SK-N-SH treated with all-trans-retinoic acid at 6 μM for 48 hours (cell line): ENCODE results near the gene CDK14.

Experiments used
- ATAC-seq: fragments of 200-7000 bp; cut with Tn5 transposase; 3 replicates; pipeline ENCODE4 v1.9.1; 2020; ENCODE audit warnings: mild to moderate bottlenecking, moderate library complexity
- ARNTL ChIP-seq: fragments of 450-650 bp; formaldehyde crosslinking; IDR thresholded peaks from 2 replicates; pipeline ENCODE4 v1.5.0; 2020; ENCODE audit warnings: low read depth, mild to moderate bottlenecking, moderate library complexity, borderline replicate concordance
- BACH2 ChIP-seq: fragments of 250-450 bp; sonication (Bioruptor Pico); IDR thresholded peaks from 2 replicates; pipeline ENCODE4 v1.9.0; 2021; ENCODE audit warnings: mild to moderate bottlenecking, borderline replicate concordance
- CSDC2 ChIP-seq: fragments of 250-450 bp; sonication (Bioruptor Pico); IDR thresholded peaks from 2 replicates; pipeline ENCODE4 v1.5.0; 2020; ENCODE audit warnings: mild to moderate bottlenecking, moderate library complexity
- ESRRG ChIP-seq: fragments of 250-450 bp; sonication (Bioruptor Pico); IDR thresholded peaks from 2 replicates; pipeline ENCODE4 v1.6.1; 2021; ENCODE audit warnings: mild to moderate bottlenecking
- GLIS3 ChIP-seq: fragments of 250-450 bp; sonication (Bioruptor Pico); IDR thresholded peaks from 2 replicates; pipeline ENCODE4 v1.5.0; 2020; ENCODE audit warnings: mild to moderate bottlenecking, moderate library complexity
- ISL1 ChIP-seq: fragments of 250-450 bp; sonication (Bioruptor Pico); IDR thresholded peaks from 2 replicates; pipeline ENCODE4 v2.1.2; 2022; ENCODE audit warnings: mild to moderate bottlenecking, moderate library complexity
- OSR1 ChIP-seq: fragments of 250-450 bp; sonication (Bioruptor Pico); IDR thresholded peaks from 2 replicates; pipeline ENCODE4 v1.8.0; 2022; ENCODE audit warnings: moderate library complexity, mild to moderate bottlenecking, inconsistent platforms
- PPARA ChIP-seq: fragments of 250-450 bp; sonication (Bioruptor Pico); IDR thresholded peaks from 2 replicates; pipeline ENCODE4 v1.5.0; 2020; ENCODE audit warnings: mild to moderate bottlenecking, borderline replicate concordance
- RARB ChIP-seq: fragments of 250-450 bp; sonication (Bioruptor Pico); IDR thresholded peaks from 2 replicates; pipeline ENCODE4 v1.8.0; 2021; ENCODE audit warnings: mild to moderate bottlenecking, moderate library complexity
- SNAI2 ChIP-seq: fragments of 250-450 bp; sonication (Bioruptor Pico); IDR thresholded peaks from 2 replicates; pipeline ENCODE4 v1.5.0; 2020; ENCODE audit warnings: mild to moderate bottlenecking, moderate library complexity
- ZC3H10 ChIP-seq: fragments of 250-450 bp; sonication (Bioruptor Pico); IDR thresholded peaks from 2 replicates; pipeline ENCODE4 v1.5.1; 2021; ENCODE audit warnings: mild to moderate bottlenecking, moderate library complexity
- ZFP3 ChIP-seq: fragments of 250-450 bp; sonication (Bioruptor Pico); IDR thresholded peaks from 2 replicates; pipeline ENCODE4 v1.5.0; 2020; ENCODE audit warnings: mild to moderate bottlenecking, moderate library complexity
- ZFP30 ChIP-seq: fragments of 450-650 bp; formaldehyde crosslinking; IDR thresholded peaks from 2 replicates; pipeline ENCODE4 v1.5.0; 2022; ENCODE audit warnings: mild to moderate bottlenecking, moderate library complexity
- ZNF565 ChIP-seq: fragments of 450-650 bp; formaldehyde crosslinking; conservative IDR thresholded peaks from 2 replicates; pipeline ENCODE4 v1.5.0; 2020; ENCODE audit warnings: low read depth, mild to moderate bottlenecking, moderate library complexity
- ZNF70 ChIP-seq: fragments of 450-650 bp; formaldehyde crosslinking; IDR thresholded peaks from 2 replicates; pipeline ENCODE4 v1.5.0; 2020; ENCODE audit warnings: mild to moderate bottlenecking, moderate library complexity
- ZNF8 ChIP-seq: fragments of 450-650 bp; formaldehyde crosslinking; IDR thresholded peaks from 2 replicates; pipeline ENCODE4 v1.5.0; 2020; ENCODE audit warnings: mild to moderate bottlenecking, moderate library complexity
- TF ChIP-seq, protein P1 (sequence below): fragments of 250-450 bp; sonication (Bioruptor Pico); IDR thresholded peaks from 2 replicates; pipeline ENCODE4 v1.5.1; 2020; ENCODE audit warnings: low read depth, mild to moderate bottlenecking, moderate library complexity
- TF ChIP-seq, protein P2 (sequence below): fragments of 250-450 bp; sonication (Bioruptor Pico); IDR thresholded peaks from 2 replicates; pipeline ENCODE4 v1.5.0; 2020; ENCODE audit warnings: mild to moderate bottlenecking, moderate library complexity
- TF ChIP-seq, protein P3 (sequence below): fragments of 250-450 bp; sonication (Bioruptor Pico); IDR thresholded peaks from 2 replicates; pipeline ENCODE4 v1.8.0; 2020; ENCODE audit warnings: mild to moderate bottlenecking, moderate library complexity, borderline replicate concordance
- TF ChIP-seq, protein P4 (sequence below): fragments of 250-450 bp; sonication (Bioruptor Pico); IDR thresholded peaks from 2 replicates; pipeline ENCODE4 v1.5.1; 2021; ENCODE audit warnings: mild to moderate bottlenecking, moderate library complexity

The CDK14 gene

DNA sequence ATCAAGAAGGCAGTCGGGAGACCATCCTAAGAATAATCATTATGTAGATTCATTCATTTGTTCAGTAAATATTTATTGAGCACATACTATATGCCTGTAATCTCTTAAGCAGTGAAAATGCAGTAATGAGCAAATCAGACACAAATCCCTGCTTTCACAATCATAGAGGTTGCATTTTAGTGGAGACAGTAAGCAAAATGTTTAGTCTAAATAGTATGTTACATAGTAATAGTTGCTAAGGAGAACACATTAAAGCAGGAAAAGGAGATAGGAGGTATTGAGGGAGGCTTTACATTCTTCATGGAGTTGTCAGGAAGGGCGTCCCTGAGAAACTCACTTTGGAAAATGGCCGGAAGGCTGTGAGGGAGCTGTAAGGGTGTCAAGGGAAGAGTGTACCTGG, 79.9 kb downstream of the CDK14 start:
- ATAC-seq: no peak
- TF ChIP-seq, protein P1, sequence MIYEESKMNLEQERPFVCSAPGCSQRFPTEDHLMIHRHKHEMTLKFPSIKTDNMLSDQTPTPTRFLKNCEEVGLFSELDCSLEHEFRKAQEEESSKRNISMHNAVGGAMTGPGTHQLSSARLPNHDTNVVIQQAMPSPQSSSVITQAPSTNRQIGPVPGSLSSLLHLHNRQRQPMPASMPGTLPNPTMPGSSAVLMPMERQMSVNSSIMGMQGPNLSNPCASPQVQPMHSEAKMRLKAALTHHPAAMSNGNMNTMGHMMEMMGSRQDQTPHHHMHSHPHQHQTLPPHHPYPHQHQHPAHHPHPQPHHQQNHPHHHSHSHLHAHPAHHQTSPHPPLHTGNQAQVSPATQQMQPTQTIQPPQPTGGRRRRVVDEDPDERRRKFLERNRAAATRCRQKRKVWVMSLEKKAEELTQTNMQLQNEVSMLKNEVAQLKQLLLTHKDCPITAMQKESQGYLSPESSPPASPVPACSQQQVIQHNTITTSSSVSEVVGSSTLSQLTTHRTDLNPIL (CRISPR knock-in tag): no peak
- TF ChIP-seq SNAI2 (CRISPR knock-in tag) (no peak), OSR1 (CRISPR knock-in tag) (no peak), CSDC2 (CRISPR knock-in tag) (no peak), ZFP3 (CRISPR knock-in tag) (no peak), ZNF565 (CRISPR knock-in tag) (no peak), ZC3H10 (no peak), BACH2 (CRISPR knock-in tag) (no peak), ISL1 (CRISPR knock-in tag) (no peak), GLIS3 (CRISPR knock-in tag) (no peak), ZNF70 (CRISPR knock-in tag) (no peak)
- TF ChIP-seq, protein P2, sequence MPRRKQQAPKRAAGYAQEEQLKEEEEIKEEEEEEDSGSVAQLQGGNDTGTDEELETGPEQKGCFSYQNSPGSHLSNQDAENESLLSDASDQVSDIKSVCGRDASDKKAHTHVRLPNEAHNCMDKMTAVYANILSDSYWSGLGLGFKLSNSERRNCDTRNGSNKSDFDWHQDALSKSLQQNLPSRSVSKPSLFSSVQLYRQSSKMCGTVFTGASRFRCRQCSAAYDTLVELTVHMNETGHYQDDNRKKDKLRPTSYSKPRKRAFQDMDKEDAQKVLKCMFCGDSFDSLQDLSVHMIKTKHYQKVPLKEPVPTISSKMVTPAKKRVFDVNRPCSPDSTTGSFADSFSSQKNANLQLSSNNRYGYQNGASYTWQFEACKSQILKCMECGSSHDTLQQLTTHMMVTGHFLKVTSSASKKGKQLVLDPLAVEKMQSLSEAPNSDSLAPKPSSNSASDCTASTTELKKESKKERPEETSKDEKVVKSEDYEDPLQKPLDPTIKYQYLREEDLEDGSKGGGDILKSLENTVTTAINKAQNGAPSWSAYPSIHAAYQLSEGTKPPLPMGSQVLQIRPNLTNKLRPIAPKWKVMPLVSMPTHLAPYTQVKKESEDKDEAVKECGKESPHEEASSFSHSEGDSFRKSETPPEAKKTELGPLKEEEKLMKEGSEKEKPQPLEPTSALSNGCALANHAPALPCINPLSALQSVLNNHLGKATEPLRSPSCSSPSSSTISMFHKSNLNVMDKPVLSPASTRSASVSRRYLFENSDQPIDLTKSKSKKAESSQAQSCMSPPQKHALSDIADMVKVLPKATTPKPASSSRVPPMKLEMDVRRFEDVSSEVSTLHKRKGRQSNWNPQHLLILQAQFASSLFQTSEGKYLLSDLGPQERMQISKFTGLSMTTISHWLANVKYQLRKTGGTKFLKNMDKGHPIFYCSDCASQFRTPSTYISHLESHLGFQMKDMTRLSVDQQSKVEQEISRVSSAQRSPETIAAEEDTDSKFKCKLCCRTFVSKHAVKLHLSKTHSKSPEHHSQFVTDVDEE: no peak
- TF ChIP-seq, protein P3, sequence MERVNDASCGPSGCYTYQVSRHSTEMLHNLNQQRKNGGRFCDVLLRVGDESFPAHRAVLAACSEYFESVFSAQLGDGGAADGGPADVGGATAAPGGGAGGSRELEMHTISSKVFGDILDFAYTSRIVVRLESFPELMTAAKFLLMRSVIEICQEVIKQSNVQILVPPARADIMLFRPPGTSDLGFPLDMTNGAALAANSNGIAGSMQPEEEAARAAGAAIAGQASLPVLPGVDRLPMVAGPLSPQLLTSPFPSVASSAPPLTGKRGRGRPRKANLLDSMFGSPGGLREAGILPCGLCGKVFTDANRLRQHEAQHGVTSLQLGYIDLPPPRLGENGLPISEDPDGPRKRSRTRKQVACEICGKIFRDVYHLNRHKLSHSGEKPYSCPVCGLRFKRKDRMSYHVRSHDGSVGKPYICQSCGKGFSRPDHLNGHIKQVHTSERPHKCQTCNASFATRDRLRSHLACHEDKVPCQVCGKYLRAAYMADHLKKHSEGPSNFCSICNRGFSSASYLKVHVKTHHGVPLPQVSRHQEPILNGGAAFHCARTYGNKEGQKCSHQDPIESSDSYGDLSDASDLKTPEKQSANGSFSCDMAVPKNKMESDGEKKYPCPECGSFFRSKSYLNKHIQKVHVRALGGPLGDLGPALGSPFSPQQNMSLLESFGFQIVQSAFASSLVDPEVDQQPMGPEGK (CRISPR knock-in tag): no peak

DNA sequence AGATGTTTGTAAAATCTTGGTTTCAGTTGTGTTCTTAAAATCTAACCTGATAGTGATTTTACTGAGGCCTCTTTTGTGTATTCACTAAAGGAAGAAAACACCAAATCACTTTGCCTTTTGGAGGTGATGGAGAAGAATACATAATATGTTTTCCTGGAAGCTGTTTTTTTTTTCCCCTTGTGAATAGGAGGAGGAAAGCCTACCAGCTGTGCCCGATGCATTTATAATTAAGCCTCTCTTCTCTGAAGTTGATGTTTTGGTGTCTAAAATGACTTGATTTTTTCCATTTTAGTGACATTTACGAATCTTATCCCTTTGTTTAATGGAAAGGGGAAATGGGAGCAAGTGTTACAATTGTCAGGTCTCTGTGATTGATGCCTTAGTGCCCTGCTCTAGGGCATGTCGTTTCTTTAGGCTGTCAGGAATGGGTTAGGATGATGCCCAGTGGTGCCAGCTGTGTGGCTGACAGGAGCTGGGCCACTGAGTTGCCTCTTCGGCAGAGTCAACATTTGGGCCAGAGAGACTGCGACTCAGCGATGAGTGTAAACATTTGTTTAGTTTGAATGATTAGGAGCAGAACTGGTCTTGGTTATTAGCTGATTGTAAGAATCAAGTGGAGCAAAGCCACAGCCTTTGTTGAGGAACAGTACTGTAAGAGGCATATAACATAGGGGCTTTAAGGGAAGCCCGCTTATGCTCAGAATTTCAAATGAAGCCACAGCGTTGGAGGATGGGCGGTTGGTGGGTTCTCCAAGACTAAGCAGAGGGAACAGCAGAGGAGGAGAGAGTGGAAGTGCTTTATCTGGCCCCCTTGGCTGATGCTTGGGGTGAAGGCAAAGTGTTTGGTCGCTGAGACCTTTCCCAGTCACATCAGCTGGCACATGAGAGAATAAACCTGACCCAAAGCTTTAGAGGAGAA, 81.6 kb downstream of the CDK14 start:
- TF ChIP-seq BACH2 (CRISPR knock-in tag) (no peak), PPARA (CRISPR knock-in tag) (no peak), ZNF8 (no peak), ZNF565 (CRISPR knock-in tag) (no peak)
- TF ChIP-seq, protein P3 (CRISPR knock-in tag): no peak
- TF ChIP-seq, protein P2: no peak
- no peak for ATAC-seq

DNA sequence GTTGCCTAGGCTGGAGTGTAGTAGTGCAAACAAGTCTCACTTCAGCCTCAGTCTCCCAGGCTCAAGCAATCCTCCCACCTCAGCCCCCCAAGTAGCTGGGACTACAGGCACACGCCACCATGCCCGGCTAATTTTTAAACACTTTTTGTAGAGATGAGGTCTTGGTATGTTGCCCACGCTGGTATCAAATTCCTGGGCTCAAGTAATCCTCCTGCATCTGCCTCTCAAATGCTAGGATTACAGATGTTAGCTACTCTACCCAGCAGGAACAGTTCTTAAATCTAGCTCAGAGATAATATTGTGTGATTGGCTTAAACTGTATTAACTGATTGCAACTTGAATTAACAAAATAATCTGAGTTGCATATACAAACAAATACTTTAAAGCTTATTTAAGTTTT, 82.9 kb downstream of the CDK14 start:
- ATAC-seq: no peak
- no peak for TF ChIP-seq ARNTL (CRISPR knock-in tag)
- no peak for TF ChIP-seq ZFP3 (CRISPR knock-in tag)
- TF ChIP-seq ISL1 (CRISPR knock-in tag): no peak
- no peak for TF ChIP-seq ZNF8
- no peak for TF ChIP-seq ESRRG (CRISPR knock-in tag)
- no peak for TF ChIP-seq ZFP30 (CRISPR knock-in tag)
- TF ChIP-seq ZNF565 (CRISPR knock-in tag): no peak
- TF ChIP-seq BACH2 (CRISPR knock-in tag): no peak
- TF ChIP-seq CSDC2 (CRISPR knock-in tag): no peak
- TF ChIP-seq ZNF70 (CRISPR knock-in tag): no peak
- TF ChIP-seq PPARA (CRISPR knock-in tag): no peak
- TF ChIP-seq, protein P4, sequence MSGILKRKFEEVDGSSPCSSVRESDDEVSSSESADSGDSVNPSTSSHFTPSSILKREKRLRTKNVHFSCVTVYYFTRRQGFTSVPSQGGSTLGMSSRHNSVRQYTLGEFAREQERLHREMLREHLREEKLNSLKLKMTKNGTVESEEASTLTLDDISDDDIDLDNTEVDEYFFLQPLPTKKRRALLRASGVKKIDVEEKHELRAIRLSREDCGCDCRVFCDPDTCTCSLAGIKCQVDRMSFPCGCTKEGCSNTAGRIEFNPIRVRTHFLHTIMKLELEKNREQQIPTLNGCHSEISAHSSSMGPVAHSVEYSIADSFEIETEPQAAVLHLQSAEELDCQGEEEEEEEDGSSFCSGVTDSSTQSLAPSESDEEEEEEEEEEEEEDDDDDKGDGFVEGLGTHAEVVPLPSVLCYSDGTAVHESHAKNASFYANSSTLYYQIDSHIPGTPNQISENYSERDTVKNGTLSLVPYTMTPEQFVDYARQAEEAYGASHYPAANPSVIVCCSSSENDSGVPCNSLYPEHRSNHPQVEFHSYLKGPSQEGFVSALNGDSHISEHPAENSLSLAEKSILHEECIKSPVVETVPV (CRISPR knock-in tag): no peak
- no peak for TF ChIP-seq ZC3H10
- TF ChIP-seq, protein P2: no peak
- no peak for TF ChIP-seq RARB (CRISPR knock-in tag)
- TF ChIP-seq GLIS3 (CRISPR knock-in tag): no peak
